Renal pelvis (tissue), 4 donors: ENCODE data around the gene NT5C1B. TPM values are rescaled to one million over a fixed set of nuclear protein-coding genes. Genes with fewer than 3 reads are reported as not detected.

Source experiments
- DNase-seq: peaks from one replicate; pipeline ENCODE4 v3.0.0-alpha.2; 2013
- polyA plus RNA-seq, 3 donors: library from polyadenylated mRNA; unstranded; fragments of 120-200 nt; gene quantifications; one replicate each; pipeline ENCODE4 v1.2.1, GENCODE V29; 2013; ENCODE audit not compliant: insufficient read length in 3 of 3

NT5C1B gene
- polyA plus RNA-seq, 3 donors, result 0.71 to 1.0 (median 0.83) TPM

DNA sequence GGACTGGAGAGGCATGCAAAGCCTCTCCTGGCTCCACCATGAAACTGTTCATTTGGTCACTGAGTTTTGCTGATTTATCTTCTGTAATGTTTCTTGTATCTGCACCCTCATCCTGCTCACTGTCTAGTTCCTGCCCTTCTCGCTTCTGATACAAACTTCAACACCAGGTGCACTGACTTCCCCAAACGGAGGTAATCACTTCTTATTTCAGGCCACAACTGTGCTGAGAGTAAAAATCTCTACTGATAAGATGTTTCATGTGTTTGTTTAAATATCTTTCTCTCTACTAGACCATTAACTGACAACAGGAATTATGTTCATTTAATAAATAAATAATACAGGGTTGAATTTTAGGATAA lies 10.9 kb upstream of the NT5C1B start:
- no peak for DNase-seq

DNA sequence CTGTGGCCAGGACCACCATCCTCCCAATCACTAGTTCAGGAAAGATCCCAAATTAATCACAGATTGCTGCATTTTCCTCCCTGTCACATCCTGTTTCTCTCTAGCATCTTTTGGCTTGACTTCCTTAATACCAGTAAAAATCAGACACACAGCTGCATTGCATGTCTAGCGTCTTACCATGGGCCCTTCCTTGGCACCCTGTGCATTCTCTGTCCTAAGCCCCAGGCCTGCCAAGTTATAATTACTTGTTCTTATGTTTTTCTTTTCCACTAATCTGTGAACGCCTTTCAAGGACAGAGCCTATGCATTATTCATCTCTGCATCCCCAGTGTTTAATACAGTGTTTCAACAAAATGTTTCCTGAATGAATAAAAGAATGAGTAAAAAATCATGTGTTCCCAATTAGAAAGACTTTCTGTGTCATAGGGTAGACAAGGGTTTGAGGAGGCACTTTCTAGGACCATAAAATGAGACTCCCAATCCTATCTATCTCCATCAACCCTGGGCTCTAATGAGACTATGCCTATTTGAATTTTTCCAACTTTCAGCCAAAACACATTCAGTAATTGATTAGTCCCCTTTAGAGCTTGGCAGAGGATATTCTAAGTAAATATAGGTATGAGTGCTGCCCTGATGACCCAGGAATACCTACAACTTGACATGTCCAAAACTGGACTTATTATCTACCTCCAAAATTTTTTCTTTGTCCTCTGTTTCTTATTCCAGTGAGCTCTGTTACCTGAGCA lies 10.3 kb upstream of the NT5C1B start:
- DNase-seq, result no peak

DNA sequence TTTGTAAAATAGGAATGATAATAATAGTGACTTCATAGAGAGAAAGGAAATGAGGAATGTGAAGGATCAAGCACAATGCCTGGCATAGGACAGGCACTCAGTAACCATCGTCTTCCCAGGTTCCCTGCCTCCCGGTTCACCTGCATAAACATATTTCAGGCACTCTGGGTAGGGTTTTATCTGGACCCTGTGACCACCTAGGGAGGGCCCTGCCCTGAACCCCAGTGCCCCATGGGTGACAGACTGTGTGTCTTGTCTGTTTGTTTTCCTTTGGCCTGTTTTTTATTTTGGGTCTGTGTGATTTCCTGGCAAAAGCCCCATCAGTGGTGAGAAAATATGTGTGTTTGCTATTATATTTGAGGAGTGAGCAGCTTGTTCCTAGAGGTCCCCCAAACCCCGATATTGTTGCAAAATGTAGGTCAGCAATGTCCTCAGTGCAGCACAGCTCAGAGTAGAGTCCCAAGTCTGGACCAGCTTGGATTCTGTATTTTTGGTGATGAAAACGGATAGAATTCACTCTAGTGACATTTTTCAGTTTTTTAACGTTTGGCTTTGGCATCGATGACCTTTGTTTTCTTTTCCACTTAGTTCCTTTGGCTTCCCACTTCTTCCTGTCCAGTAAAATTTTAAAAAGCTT lies 9.6 kb upstream of the NT5C1B start:
- DNase-seq, result no peak

DNA sequence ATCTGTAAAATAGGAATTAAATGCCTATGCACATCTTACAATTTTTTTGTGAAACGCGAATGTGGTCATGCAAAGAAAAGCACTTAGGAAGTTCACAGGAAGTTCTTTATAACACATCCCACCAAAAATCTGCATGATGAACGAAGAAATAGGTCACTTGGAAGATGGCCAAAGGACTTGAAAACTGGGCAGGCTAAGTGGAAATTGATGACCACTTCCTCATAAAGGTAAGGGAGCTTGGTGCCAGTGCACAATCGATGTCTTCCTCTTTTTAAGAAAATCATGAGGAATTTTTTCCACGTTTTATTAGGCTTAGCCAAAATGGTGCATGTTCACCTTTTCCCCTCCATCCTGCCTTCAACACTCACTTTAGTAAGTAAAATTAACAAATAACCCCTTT lies 8.2 kb upstream of the NT5C1B start:
- DNase-seq, result no peak

DNA sequence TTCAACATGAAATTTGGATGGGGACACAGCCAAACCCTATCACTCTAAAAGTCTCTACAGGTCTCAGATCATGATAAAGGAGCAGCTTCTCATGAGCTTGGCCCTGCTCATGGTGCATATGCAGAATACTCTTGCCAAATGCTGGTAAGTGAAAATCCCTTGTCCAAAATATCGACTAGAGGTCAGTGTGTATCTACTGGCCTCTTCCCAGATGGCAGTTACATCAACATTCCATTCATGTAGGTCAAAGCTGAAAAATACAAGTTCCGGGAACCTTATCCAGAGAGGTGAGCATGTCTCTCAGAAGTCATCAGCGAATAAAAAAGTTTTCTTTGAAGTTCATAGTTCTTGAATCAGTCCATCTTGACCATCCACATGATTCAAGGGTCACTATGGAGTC lies 7.6 kb upstream of the NT5C1B start:
- no peak for DNase-seq

DNA sequence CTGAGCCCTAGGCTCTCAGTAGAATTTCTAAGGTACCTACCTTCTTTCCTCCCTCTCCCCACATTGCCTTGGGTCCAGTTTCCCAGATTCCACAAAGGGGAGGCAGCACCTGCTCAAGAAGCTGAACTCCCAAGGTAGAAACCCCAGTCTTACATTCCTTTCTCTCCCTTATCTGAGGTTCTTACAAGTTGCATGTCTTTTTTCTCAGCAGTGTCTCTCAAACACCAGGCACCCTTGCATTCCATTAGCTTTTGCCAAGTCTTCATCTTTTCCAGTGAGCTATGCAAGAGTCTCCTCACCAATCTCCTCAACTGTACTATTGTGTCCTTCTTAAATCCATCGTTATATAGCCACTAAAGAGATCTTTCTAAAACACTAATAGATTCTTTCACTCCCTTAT lies 4.1 kb upstream of the NT5C1B start:
- no peak for DNase-seq

DNA sequence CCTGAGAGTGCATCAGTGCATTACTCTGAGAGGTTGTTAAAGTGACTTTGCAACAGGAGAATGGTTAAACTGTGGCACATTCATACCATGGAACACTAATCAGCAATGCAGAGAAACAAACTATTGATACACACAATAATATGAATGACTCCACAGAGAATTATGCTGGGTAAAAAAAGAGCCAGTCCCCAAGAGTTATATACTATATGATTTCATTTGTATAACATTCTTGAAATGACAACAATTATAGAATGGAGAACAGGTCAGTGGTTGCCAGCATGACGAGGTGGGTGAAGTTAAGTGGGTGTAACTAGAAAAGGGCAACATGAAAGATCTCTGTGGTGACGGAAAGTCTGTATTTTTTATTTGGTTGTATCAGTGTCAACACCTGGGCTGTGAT lies 3.0 kb upstream of the NT5C1B start:
- no peak for DNase-seq

DNA sequence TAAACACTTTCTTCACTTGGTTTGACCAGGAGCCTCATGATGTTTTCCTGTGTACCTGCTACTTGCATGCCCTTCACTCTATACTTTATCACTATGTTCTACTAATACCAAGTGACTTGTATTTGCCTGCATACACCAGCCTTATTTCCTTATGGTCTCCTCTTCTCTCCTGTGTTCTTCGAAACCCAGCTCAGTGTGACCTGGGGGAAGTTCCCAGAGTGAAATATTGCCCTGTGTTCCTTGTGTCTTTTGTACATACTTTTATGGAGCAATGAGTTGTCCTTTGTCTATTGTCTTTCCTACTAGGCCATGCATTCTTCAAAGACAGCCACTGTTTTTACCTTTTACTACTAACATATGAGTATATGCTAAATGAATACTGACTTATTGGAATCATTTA lies 567 bp downstream of the NT5C1B start:
- DNase-seq, result no peak

DNA sequence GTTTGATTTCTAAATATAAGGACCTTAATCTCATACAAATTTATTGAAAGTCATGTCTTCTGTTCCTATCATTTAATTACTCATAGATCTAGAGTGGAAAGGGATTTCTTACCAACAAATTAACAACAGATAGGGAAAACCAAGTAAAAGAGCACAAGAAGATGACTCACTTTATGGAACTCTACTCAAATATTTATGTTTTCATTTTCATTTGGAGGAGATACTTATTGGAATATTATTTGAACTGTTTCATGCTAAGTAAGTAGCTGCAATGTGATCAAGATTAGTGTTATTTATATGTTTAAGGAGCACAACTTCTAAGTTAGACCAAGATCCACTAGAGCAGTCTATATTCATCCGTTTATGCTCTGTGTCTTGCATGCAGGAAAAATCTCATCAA lies 1.3 kb downstream of the NT5C1B start:
- DNase-seq, result no peak

DNA sequence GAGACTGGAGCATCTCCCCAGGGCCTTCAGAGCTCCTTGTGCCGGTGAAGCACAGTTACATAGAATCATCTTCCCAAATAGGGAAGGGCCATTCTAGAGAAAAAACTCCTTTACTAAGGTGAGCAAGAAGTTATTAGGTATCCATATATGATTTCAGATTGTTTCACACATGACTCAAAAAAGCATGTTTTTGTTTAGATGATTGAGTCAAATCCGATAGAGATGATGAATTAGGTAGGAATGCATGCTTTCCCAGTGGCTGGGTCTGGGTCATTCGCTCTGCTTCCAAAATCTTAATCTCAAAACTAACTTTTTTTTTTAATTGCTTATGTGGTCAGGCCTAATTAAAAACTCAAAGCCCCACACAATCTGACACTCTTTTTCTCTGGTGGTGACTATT lies 3.8 kb downstream of the NT5C1B start:
- DNase-seq, result no peak

DNA sequence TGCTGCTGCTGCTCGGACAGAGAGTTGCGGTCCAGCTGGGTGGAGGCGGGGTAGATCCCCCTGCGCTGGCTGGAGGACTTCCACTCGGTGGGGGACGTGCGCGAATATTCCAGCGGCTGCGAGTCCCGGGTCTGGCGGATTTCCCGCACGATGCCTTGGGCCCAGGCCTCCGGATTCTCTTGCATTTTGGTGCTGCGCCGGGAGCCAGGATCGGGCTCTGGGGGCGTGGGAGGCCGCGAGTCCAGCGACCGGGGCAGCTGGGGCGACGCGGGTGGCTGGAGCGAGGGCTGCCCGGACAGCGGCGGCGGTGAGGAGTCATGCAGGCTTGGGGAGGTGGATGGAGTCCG lies 4.8 kb downstream of the NT5C1B start:
- DNase-seq, result no peak

DNA sequence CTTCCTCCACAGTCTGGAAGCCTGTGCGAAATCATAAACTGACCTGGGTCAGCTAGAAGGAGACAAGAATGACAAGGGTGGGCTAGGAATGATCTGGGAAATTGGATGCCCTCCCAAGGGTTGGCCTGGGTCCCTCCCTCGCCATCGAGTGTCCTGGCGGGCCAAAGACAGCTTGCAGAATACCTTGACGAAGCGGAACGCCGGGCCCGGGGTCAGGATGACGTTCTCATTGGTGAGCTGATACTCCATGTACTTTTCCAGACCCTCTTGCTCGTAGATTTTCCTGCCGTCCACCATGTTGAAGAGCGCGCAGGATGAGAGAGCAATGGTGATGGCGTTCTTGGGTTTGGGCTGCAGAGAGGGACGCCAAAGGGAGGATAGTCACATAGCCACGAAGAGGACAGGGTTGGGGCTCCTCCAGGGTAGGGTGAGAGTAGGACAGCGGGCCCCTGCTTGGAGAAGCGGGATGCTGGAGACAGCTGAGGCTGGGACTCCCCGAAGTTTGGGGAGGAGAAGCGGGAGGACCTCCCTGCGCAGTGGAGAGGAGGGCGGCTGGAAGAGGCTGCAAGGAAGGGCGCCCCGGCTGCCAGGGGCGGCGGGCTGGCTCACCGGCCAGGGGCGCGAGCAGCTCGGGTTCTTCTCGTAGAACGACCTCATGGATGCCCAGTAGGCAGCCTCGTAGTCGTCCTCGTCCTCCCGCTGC lies 5.3 kb downstream of the NT5C1B start:
- DNase-seq, result no peak

DNA sequence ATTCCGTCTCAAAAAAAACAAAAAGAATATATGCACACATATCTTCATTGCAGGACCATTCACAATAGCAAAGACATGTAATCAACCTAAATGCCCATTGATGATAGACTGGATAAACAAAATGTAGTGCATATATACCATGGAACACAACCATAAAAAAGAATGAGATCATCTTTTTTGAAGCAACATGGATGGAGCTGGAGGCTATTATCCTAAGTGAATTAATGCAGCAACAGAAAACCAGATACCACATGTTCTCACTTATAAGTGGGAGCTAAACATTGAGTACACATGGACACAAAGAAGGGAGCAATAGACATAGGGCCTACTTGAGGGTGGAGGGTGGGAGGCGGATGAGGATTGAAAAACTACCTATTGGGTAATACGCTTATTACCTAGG lies 8.8 kb downstream of the NT5C1B start:
- DNase-seq, result no peak

DNA sequence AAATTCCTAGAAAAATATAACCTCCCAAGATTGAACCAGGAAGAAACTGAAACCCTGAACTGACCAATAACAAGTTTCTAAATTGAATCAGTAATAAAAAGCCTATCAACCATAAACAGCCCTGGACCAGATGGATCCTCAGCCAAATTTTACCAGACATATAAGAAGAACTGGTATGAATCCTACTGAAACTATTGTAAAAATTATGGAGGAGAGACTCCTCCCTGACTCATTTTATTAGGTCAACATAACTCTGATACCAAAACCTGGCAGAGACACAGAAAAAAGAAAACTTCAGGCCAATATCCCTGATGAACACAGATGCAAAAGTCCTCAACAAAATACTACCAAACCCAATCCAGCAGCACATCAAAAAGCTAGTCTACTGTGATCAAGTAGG lies 11.3 kb downstream of the NT5C1B start:
- no peak for DNase-seq

DNA sequence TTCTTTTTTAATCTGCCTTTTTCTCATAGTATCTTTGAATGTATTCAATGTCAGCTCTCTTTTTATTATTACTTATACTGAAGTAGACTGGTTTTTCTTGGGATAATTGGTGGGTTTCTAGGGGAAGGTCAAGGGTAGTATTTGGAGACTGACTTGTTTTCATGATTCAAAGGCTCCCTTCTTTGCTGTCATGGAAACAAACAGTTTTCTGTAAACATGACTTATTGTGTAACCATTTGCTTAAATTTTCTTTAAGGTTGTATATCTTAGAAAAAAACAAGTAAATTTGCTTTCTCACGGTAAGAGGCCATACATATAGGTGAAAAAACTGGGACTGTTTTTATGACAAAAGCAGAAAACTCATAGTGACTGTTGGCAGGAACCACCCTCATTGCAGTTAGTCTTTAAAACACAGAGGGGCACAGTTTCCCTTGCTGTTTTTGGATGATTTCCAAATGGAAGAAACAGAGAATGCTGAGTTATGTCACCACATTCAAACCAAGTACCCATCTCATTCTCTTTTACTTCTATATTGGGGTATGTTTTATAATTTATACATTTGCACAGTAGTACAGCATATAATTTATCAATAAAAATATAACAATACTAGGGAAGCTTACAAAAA lies 23.1 kb downstream of the NT5C1B start:
- DNase-seq, result no peak

DNA sequence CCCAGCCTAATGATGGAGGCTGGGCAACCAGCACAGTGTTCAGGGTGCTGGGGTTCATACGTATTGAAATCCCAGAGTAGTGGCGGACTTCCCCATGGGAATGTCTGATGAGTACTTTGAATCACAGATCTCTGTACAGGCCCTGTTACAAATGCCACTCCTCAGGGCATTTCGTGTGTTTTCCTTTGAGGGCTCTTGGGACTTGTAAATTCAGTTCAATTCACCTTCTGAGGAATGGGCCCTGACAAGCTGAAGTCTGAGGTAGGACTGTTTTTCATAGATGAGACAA lies 28.6 kb downstream of the NT5C1B start:
- no peak for DNase-seq

DNA sequence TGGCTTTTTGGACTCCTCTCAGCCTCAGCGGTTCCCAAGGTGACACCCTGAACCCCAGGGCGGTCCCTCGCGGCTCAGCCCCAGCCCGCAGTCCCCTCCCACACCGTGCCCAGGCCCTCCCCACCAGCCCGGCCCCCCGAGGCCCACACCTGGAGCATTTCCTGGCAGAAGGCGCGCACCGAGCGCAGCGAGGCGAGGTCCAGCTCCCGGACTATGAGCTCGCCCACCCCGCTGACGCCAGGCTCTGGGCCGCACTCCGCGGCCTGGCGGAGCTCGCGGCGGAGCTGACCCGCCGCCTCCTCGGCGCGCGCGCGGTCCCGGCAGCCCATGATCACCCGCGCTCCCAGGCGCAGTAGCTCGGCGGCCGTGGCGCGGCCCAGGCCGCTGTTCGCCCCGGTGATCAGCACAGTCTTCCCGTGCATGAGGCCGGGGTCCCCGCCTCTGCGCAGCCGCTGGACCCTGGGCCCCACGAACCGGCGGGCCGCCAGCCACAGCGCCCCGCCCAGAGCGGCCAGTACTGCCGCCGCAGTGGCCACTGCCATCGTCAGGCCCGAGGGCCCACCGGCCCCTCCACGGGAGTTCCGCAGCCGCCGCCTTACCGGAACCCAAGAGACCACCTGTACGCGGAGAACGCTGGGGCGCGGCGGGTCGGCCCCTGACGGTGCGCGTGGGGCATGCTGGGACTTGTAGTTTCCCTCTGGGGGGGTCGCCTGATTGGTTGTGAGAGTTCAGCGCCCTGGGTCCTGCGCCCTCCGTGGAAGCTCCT lies 29.2 kb downstream of the NT5C1B start, which contains the start of gene RDH14:
RDH14 (minus strand) TSS at position 623 of the 766 bp plus-strand sequence; CDS start at position 542, 81 bp downstream.
- DNase-seq, result peak; percentile 97

DNA sequence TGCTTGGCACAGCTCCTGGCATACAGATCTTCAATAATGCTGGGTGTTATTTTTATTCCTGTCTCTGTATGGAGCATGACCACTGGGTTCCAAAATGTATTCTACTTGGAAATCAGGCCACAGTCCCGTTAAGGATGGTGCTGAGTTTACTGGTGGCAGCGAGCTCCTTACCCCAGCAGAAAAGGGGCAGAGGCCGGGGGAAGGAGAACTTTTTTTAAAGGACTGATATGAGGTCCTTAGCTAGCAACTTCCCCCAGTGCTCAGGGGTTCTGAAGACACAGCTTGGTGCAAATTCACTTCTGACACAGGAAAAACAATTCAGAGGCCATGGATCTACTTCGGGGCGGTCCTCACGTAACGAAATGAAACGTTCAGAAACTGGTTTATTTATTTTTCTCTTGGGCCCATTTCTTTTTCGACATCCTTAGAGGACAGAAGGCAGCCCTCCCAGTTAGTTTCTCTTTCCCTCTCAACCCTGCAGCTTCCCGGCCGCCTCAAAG lies 29.8 kb downstream of the NT5C1B start:
- peak; percentile 10 for DNase-seq

DNA sequence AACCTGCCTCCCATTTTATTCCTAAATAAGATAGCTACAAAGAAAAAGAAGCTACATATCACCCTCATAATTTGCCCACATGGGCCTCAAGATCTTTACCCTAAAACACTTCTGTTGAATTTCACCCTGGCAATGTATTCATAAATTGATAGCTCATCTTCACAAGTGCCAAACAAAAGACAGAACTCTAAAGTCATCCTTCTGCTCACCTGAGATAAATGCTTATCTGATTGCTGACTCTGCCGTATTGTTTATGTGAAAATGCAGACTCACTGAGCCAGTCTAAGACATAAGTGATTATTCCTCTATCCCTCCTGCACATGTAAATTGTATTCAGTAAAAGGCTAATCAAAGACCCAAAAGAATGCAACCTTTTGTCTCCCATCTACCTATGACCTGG lies 30.9 kb downstream of the NT5C1B start:
- no peak for DNase-seq

DNA sequence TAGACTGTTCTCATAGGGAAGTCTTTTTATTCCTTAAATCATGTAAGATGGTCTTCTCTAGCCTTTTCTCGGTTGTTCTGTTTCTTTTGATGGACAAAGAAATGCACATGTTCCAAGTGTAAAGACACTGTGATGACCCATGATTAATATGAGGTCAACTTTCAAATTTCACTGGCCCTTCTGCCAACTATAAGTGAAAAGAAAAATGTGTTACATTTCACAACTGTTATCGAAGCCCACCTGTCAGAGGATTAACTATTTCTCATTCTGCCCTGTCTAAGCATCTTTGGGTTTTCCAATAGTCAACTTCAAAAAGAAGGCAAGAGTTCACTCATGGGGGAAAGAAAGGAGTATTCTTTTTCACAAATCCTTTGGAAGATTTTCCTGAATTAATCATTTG lies 32.2 kb downstream of the NT5C1B start:
- no peak for DNase-seq

DNA sequence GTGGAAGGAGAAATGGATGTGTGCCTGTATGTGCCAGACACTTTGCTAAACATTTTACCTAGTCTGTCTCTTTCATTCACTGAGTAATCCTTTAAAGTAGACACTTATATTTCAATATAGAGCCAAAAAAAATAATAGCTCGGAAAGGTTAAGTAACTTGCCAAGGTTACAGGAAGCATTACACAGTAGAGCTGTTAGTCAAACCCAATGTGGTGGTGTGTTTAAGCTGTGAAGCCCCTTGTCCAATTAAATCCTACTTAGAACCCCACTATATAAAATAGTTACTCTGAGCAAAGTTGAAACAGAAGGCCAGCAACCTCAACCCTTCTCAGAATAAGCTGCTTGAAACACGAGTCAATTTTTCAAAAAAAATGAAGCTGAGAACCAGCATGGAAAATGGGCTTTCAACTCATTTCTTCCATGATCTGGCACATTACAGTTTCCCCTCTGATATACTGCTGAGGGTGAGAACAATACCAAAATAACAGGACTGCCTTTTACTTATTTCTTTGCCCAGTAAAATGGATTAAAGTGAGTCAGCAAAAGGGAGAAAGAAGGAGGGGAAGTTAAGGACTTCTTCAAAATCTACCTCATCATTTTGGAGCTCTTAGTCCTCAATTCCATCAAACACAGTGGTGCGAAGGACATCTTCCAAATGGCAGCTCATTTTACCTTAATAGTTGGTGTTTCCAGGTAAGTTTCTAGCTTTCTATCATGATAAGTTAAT lies 36.9 kb downstream of the NT5C1B start:
- no peak for DNase-seq
